Measurements from ENCODE around the gene MBOAT7. TPM values are rescaled to one million over a fixed set of nuclear protein-coding genes. Genes with fewer than 3 reads are reported as not detected.

MBOAT7 gene
- total and polyA plus RNA-seq, 2 of the 8 experiments (the other 6 are each of a cell fraction or from before 2014, with no cell fraction given): 85.5 to 90.9 TPM

GRCh38 chr19:54145541-54146158 is 43.7 kb downstream of the MBOAT7 start:
- H3K23ac ChIP-seq (ENCODE audit: insufficient read length): no peak overlapping the region
- no peak overlapping the region for H4K91ac ChIP-seq (replicated peaks; ENCODE audit: insufficient read length, low read length)
- no peak overlapping the region for H3K56ac ChIP-seq (replicated peaks; ENCODE audit: insufficient read length, low read depth, low read length)
- H2BK120ac ChIP-seq (replicated peaks; ENCODE audit: low read depth, low read length): no peak overlapping the region
- H3K79me1 ChIP-seq (ENCODE audit: low read depth, low read length): peaks cover 11% of the 10 kb centered on the region; the same call in 1 of the 2 replicates
- WGBS, 2 experiments (ENCODE audit: extremely low coverage in 1 of 2, insufficient coverage in 1 of 2, insufficient read length in 1 of 2, insufficient replicate concordance in 2 of 2, low coverage in 1 of 2, low lambda C conversion rate in 2 of 2, missing lambda C conversion rate in 1 of 2): 93% methylated on average over 15 of the region's 28 CpGs; no CpG with 5 or more reads in 1 of the 2 experiments
- H2BK20ac ChIP-seq (ENCODE audit: low read length): no peak overlapping the region
- no peak overlapping the region for H4K8ac ChIP-seq (ENCODE audit: extremely low read depth, insufficient read depth, low read length)
- ChIA-PET POLR2A (ENCODE audit: partially characterized antibody) (interaction anchor here (0.8 to 15.7 kb wide), 3 partner anchors 9 to 57 kb away, joined by 3 to 348 read pairs (median 3); partner anchors contain the start of gene LENG1), CTCF (ENCODE audit: partially characterized antibody) (no interaction called here)
- H3K9me3 ChIP-seq (ENCODE audit: insufficient read depth in 2 of 2, low read depth in 1 of 2, low read length in 1 of 2): no peaks in the 10 kb centered on the region
- no peak overlapping the region for H3K18ac ChIP-seq (ENCODE audit: extremely low read depth, low read length)
- no peak overlapping the region for H3K14ac ChIP-seq (ENCODE audit: insufficient read length)
- H4K20me1 ChIP-seq (replicated peaks in 1 of 2; ENCODE audit: control insufficient read depth in 1 of 2, insufficient read depth in 2 of 2, low read length in 2 of 2): peaks cover 24 to 49% of the 10 kb centered on the region in 2 experiments
- TF ChIP-seq PHF8 (conservative IDR thresholded peaks at IDR 0.05; ENCODE audit: low read depth, low read length): no peak
- TF ChIP-seq SRF (IDR thresholded peaks at IDR 0.05; ENCODE audit: low read depth, low read length): no peak
- TF ChIP-seq SP2 (IDR thresholded peaks at IDR 0.05; ENCODE audit: low read length): no peak
- no peak for TF ChIP-seq EP300 (IDR thresholded peaks at IDR 0.05; ENCODE audit: borderline replicate concordance in 1 of 2, low read depth in 2 of 2, low read length in 2 of 2)
- H3K27ac ChIP-seq (ENCODE audit: low read depth, low read length): no peak overlapping the region
- FAIRE-seq (no peak), DNase-seq (ENCODE audit: low read depth in 1 of 2, low spot score in 2 of 2) (no peak)
- H2BK15ac ChIP-seq (ENCODE audit: low read length): no peak overlapping the region
- no peak overlapping the region for H3K9ac ChIP-seq (replicated peaks in 1 of 4; ENCODE audit: extremely low read depth in 1 of 4, low read depth in 3 of 4, low read length in 3 of 4)
- peaks cover 49 to 80% (median 74%) of the 10 kb centered on the region in 4 experiments for H3K36me3 ChIP-seq (ENCODE audit: control insufficient read depth in 2 of 4, insufficient read depth in 4 of 4, low read length in 3 of 4)
- H4K5ac ChIP-seq (ENCODE audit: insufficient read length, low read depth, low read length): no peak overlapping the region
- H3K27me3 ChIP-seq (replicated peaks in 1 of 4; ENCODE audit: control insufficient read depth in 3 of 4, extremely low read depth in 1 of 4, insufficient read depth in 3 of 4, low read length in 3 of 4): no peaks in the 10 kb centered on the region
- no peak overlapping the region for H3K4ac ChIP-seq (replicated peaks; ENCODE audit: insufficient read length, low read depth, low read length)
- peaks cover 6 to 23% of the 10 kb centered on the region in 2 experiments for H3K79me2 ChIP-seq (ENCODE audit: control insufficient read depth in 1 of 2, insufficient read depth in 2 of 2, low read length in 2 of 2)
- H2BK5ac ChIP-seq (ENCODE audit: low read depth, low read length): no peak overlapping the region
- no peak overlapping the region for H2AFZ ChIP-seq (ENCODE audit: low read length)
- no peak overlapping the region for H2BK12ac ChIP-seq (ENCODE audit: low read depth, low read length)
- no peak overlapping the region for H3K4me2 ChIP-seq (ENCODE audit: insufficient read depth in 1 of 2, low read depth in 2 of 2, low read length in 2 of 2)
- H3K4me1 ChIP-seq (replicated peaks in 1 of 4; ENCODE audit: control insufficient read depth in 3 of 4, insufficient read depth in 4 of 4, low read length in 3 of 4): peaks cover 0 to 3% (median 0%) of the 10 kb centered on the region in 4 experiments; a peak in 1 of 7 replicates
- no peak overlapping the region for H2AK5ac ChIP-seq (ENCODE audit: low read depth, low read length)
- H3K4me3 ChIP-seq (ENCODE audit: extremely low read depth in 1 of 4, insufficient read depth in 2 of 4, low read depth in 3 of 4, low read length in 4 of 4): no peak overlapping the region
- H3K23me2 ChIP-seq (ENCODE audit: low read depth, low read length): no peaks in the 10 kb centered on the region
